Ectodermal cell (in vitro differentiated cells): ENCODE results near the gene PM20D1.
A peak's percentile ranks its signal among the peaks of the same experiment; 100 is the strongest.
"Not testable (repeated sequence)": the region's sequence is repeated elsewhere in the genome, so short reads cannot be mapped to it uniquely, and the experiment has no call there.

ENCODE experiments used
- H3K27ac ChIP-seq: 2 replicates; pipeline ENCODE4 v1.7.0; 2013; ENCODE audit warnings: mild to moderate bottlenecking, low read depth, low read length; ENCODE audit not compliant: insufficient read depth, poor library complexity, severe bottlenecking
- H3K27me3 ChIP-seq: 2 replicates; pipeline ENCODE4 v1.7.0; 2013; ENCODE audit warnings: mild to moderate bottlenecking, low read length; ENCODE audit not compliant: insufficient read depth, control insufficient read depth, poor library complexity, severe bottlenecking
- H3K36me3 ChIP-seq: one replicate; pipeline ENCODE4 v1.7.0; 2013; ENCODE audit warnings: low read length; ENCODE audit not compliant: control insufficient read depth, insufficient read depth
- H3K4me1 ChIP-seq: one replicate; pipeline ENCODE4 v1.7.0; 2013; ENCODE audit warnings: low read length; ENCODE audit not compliant: control insufficient read depth, insufficient read depth
- H3K4me3 ChIP-seq: 2 replicates; pipeline ENCODE4 v1.7.0; 2013; ENCODE audit warnings: low read depth, low read length, control low read depth; ENCODE audit not compliant: insufficient read depth
- H3K9me3 ChIP-seq: 2 replicates; pipeline ENCODE4 v1.7.0; 2013; ENCODE audit warnings: mild to moderate bottlenecking, low read length, moderate library complexity; ENCODE audit not compliant: control insufficient read depth
- WGBS, 2 experiments: methylation state at CpG; one replicate each; pipeline ENCODE4 v1.1.7; 2013; ENCODE audit warnings: missing lambda C conversion rate in 2 of 2; 5-methylcytosine and 5-hydroxymethylcytosine counted together

PM20D1 gene

DNA sequence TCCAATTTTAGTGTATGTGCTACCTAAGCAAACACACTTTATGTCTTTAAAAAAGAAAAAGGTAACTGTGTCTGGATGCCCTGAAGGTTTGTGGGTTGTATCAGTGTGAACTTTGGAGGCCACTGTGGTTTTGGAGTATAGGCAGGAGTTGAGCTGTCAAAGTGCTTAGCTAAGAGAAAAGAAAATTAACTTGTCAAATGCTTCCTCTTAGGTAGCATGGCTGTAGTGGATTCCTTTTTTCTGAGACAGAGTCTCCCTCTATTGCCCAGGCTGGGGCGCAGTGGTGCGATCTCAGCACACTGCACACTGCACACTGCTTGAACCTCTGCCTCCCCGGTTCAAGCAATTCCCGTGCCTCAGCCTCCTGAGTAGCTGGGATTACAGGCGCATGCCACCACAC, 25.8 kb downstream of the PM20D1 start:
- H3K4me1 ChIP-seq, result peaks cover 12% of the 10 kb centered on the region
- H3K27me3 ChIP-seq, result no peaks in the 10 kb centered on the region
- H3K4me3 ChIP-seq, result no peak overlapping the region
- H3K36me3 ChIP-seq, result no peaks in the 10 kb centered on the region
- WGBS, 2 experiments, result 89 to 91% methylated on average over 5 of the region's 5 CpGs
- no peaks in the 10 kb centered on the region for H3K9me3 ChIP-seq
- H3K27ac ChIP-seq, result no peak overlapping the region

- 88 to 97% methylated on average over 2 of the region's 2 CpGs for WGBS, 2 experiments
These were observed 26.7 kb downstream of the PM20D1 start for GRCh38 chr1:205823260-205823659.

DNA sequence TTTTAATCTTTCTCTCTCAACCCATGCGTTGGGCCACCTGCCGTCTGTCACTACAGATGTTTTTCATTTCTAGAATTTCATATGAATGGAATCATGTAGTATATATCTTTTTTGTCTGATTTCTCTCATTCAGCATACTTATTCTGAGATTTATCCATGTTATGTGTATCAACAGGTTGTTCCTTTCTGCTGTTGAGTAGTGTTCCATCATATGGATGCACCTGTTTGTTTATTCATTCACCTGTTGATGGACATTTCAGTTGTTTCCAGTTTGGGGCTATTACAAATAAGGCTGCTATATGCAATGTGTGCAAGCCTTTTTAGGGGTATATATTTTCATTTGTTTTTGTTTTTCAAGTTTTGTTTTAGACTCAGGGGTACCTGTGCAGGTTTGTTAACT, 27.5 kb downstream of the PM20D1 start:
- WGBS, 2 experiments, result 94% methylated on average over 2 of the region's 2 CpGs
- peaks cover 9% of the 10 kb centered on the region for H3K4me1 ChIP-seq
- no peak overlapping the region for H3K4me3 ChIP-seq
- H3K27me3 ChIP-seq, result no peaks in the 10 kb centered on the region
- no peaks in the 10 kb centered on the region for H3K36me3 ChIP-seq
- no peak overlapping the region for H3K27ac ChIP-seq
- no peaks in the 10 kb centered on the region for H3K9me3 ChIP-seq

More at GRCh38 chr1:205823260-205823659, 26.7 kb downstream of the PM20D1 start:
- not testable (repeated sequence) for H3K27me3 ChIP-seq, H3K9me3 ChIP-seq, H3K36me3 ChIP-seq, H3K4me3 ChIP-seq, H3K27ac ChIP-seq
- H3K4me1 ChIP-seq, result peaks cover 12% of the 10 kb centered on the region

GRCh38 chr1:205817988-205818387, 31.9 kb downstream of the PM20D1 start:
- no peak overlapping the region for H3K27ac ChIP-seq
- 95 to 97% methylated on average over 3 of the region's 3 CpGs for WGBS, 2 experiments
- H3K9me3 ChIP-seq, result no peaks in the 10 kb centered on the region
- no peaks in the 10 kb centered on the region for H3K36me3 ChIP-seq
- H3K4me3 ChIP-seq, result no peak overlapping the region
- H3K4me1 ChIP-seq, result peaks cover 12% of the 10 kb centered on the region
- peaks cover 7% of the 10 kb centered on the region for H3K27me3 ChIP-seq

GRCh38 chr1:205817364-205817763, 32.6 kb downstream of the PM20D1 start:
- H3K4me1 ChIP-seq, result peaks cover 12% of the 10 kb centered on the region
- no peak overlapping the region for H3K27ac ChIP-seq
- WGBS, 2 experiments, result 40 to 69% methylated on average over 1 to 3 of the region's 3 CpGs
- H3K36me3 ChIP-seq, result no peaks in the 10 kb centered on the region
- no peak overlapping the region for H3K4me3 ChIP-seq
- peaks cover 7% of the 10 kb centered on the region for H3K27me3 ChIP-seq
- H3K9me3 ChIP-seq, result no peaks in the 10 kb centered on the region

DNA sequence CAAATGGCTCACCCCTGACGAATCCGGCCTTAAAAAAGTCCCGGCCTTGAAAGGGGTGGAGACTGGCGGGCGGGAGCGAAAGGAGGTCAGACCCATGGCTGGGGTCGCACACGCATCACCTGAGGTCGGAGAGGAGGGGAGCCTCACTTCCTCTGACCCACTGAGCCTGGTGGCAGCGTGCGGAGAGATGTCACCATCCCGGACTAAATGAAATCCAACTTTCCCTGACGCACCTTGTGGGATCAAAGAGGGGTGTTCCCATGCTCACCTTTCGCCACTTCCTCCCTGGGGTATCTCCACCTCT, 36.2 kb downstream of the PM20D1 start:
- WGBS, 2 experiments, result 2 to 4% methylated on average over 14 of the region's 14 CpGs
- Histone ChIP-seq H3K27me3 (peaks cover 7% of the 10 kb centered on the region), H3K36me3 (no peaks in the 10 kb centered on the region), H3K4me3 (peak overlapping the region; percentile 48), H3K9me3 (no peaks in the 10 kb centered on the region), H3K27ac (no peak overlapping the region), H3K4me1 (peaks cover 18% of the 10 kb centered on the region)

GRCh38 chr1:205812878-205813754, 36.8 kb downstream of the PM20D1 start, which contains the start of gene SLC41A1:
SLC41A1 (minus strand) TSS chr1:205813198; CDS start chr1:205810441, 2,757 bp downstream.
- Histone ChIP-seq H3K4me1 (peaks cover 18% of the 10 kb centered on the region), H3K4me3 (peak within 1 kb of the TSS; percentile 48), H3K9me3 (no peaks in the 10 kb centered on the region), H3K27ac (no peak within 1 kb of the TSS), H3K27me3 (peaks cover 7% of the 10 kb centered on the region), H3K36me3 (no peaks in the 10 kb centered on the region)
- WGBS, 2 experiments, result 0% methylated on average over 83 of the region's 83 CpGs

DNA sequence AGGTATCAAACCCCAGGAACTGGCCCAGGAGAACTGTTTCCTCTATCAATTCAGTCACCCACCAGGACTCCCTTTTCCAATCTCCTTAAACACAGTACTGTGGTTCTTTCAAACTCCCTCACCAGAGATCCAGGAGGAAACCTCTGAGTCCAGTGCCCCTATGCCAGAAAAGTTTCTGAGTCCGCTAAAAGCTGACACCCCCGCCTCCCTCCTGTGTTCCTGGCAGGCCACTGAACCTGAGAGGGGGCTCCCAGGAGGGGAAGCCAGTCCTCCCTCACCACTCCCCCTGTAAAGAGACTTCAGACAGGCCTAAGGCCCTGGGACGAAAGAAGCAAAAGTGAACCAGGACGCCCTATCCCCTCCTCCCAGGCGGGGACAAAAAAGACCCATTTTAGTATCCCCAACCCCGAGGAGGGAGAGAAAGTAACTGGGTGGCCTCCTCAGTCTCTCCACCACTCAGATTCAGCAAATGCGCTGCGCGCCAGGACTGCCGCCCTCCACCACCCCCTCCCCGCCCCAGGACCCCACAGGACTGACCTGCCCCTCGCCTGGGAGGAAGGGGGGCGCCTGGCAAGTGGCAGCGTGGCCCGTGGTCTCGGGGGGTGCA, 37.6 kb downstream of the PM20D1 start:
- Histone ChIP-seq H3K9me3 (no peaks in the 10 kb centered on the region), H3K4me3 (peak overlapping the region; percentile 48), H3K36me3 (no peaks in the 10 kb centered on the region), H3K27me3 (peaks cover 7% of the 10 kb centered on the region), H3K4me1 (peaks cover 15% of the 10 kb centered on the region), H3K27ac (no peak overlapping the region)
- WGBS, 2 experiments, result 1 to 2% methylated on average over 15 to 16 of the region's 16 CpGs

- H3K9me3 ChIP-seq, result no peaks in the 10 kb centered on the region
- H3K4me3 ChIP-seq, result peak overlapping the region; percentile 48
- H3K36me3 ChIP-seq, result no peaks in the 10 kb centered on the region
- peaks cover 7% of the 10 kb centered on the region for H3K27me3 ChIP-seq
- WGBS, 2 experiments, result 54 to 75% methylated on average over 3 to 5 of the region's 5 CpGs
- H3K27ac ChIP-seq, result no peak overlapping the region
- peaks cover 11% of the 10 kb centered on the region for H3K4me1 ChIP-seq
These were observed 38.3 kb downstream of the PM20D1 start for GRCh38 chr1:205811660-205812059.

DNA sequence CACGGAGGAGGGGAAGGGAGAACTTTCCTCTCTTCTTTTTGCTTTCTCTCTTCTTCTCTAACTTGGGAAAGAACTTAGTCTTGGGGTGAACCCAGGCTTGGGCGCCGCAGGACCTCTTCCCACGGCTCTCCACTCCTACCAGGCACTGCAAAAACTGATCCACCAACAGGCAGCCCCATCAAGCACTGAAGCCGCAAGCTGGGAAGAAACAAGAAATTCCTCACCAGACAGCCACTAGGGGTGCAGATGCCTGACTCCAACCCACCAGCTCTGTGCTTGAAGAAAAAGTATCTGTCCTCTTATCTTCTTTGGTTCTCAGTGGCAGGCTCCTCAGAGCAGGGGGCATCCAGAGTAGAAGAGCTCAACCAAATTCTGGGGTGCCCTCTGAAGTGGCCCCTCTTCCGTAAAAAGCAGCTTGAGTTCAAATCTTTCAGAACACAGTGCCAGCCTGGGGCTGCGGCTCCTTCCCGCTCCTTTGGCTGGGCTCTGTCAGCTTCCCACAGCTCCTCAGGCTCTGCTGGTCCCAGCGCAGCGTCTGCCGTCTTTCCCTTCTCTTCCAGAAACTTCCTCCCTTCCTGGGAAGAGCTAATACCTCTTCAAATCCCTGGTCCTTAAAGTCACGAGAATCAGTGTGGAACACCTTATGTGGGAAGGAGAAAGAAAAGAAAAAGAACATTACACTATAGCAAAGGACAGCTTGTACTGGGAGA, 39.3 kb downstream of the PM20D1 start:
- Histone ChIP-seq H3K27ac (no peak overlapping the region), H3K9me3 (no peaks in the 10 kb centered on the region), H3K36me3 (no peaks in the 10 kb centered on the region), H3K27me3 (peaks cover 7% of the 10 kb centered on the region), H3K4me3 (no peak overlapping the region), H3K4me1 (peaks cover 11% of the 10 kb centered on the region)
- WGBS, 2 experiments, result 90 to 91% methylated on average over 11 to 12 of the region's 12 CpGs
